H1 (cell line): ENCODE data around the gene SAA2. TPM values are rescaled to one million over a fixed set of nuclear protein-coding genes. Genes with fewer than 3 reads are reported as not detected.

ENCODE experiments used
- CTCF ChIA-PET: fragments of 300-600 bp; sonication (Branson Sonifier 250); formaldehyde crosslinking; loops from one replicate; lab custom pipeline; 2021; ENCODE audit not compliant: partially characterized antibody; lab: Charles Lee
- POLR2A ChIA-PET: fragments of 300-600 bp; sonication (Branson Sonifier 250); formaldehyde crosslinking; loops from one replicate; lab custom pipeline; 2021; ENCODE audit warnings: inconsistent platforms; ENCODE audit not compliant: partially characterized antibody; lab: Charles Lee
- DNase-seq, 2 experiments: peaks; one replicate each; pipeline versions ENCODE4 v3.0.0 to v3.0.0-alpha.2; 2010 to 2022; ENCODE audit warnings: low spot score in 2 of 2, low read depth in 1 of 2, mixed read lengths in 1 of 2
- FAIRE-seq: peaks from 2 replicates; lab custom pipeline; 2011; peaks lifted over from hg19 to GRCh38; lab: Jason Lieb, UNC
- H2AFZ ChIP-seq: 2 replicates; pipeline ENCODE4 v1.8.1; 2012; ENCODE audit warnings: low read length, inconsistent platforms
- H2AK5ac ChIP-seq: 2 replicates; pipeline ENCODE4 v1.6.1; 2013; ENCODE audit warnings: low read depth, low read length
- H2BK120ac ChIP-seq: replicated peaks from 2 replicates; pipeline ENCODE3; 2013; ENCODE audit warnings: low read depth, low read length, inconsistent platforms
- H2BK12ac ChIP-seq: 2 replicates; pipeline ENCODE4 v1.6.1; 2013; ENCODE audit warnings: low read depth, low read length
- H2BK15ac ChIP-seq: 2 replicates; pipeline ENCODE4 v1.6.1; 2013; ENCODE audit warnings: low read length
- H2BK20ac ChIP-seq: 2 replicates; pipeline ENCODE4 v1.6.1; 2013; ENCODE audit warnings: low read length
- H2BK5ac ChIP-seq: 2 replicates; pipeline ENCODE4 v1.6.1; 2013; ENCODE audit warnings: low read depth, low read length
- H3K14ac ChIP-seq: 2 replicates; pipeline ENCODE4 v1.6.1; 2013; ENCODE audit warnings: inconsistent platforms; ENCODE audit not compliant: insufficient read length
- H3K18ac ChIP-seq: 2 replicates; pipeline ENCODE4 v1.6.1; 2013; ENCODE audit warnings: low read length; ENCODE audit errors: extremely low read depth
- H3K23ac ChIP-seq: 2 replicates; pipeline ENCODE4 v1.6.1; 2013; ENCODE audit warnings: inconsistent platforms; ENCODE audit not compliant: insufficient read length
- H3K23me2 ChIP-seq: 2 replicates; pipeline ENCODE4 v1.6.1; 2013; ENCODE audit warnings: low read depth, low read length
- H3K27ac ChIP-seq: 2 replicates; pipeline ENCODE4 v1.6.1; 2011; ENCODE audit warnings: low read depth, low read length, inconsistent platforms
- H3K27me3 ChIP-seq, 4 experiments: replicated peaks in 1 of 4; 1 replicate in 1 of 4; 2 replicates in 3 of 4; pipeline versions ENCODE4 v1.6.1 to v1.8.1; 2011 to 2013; ENCODE audit warnings: low read length in 3 of 4, mild to moderate bottlenecking in 3 of 4, inconsistent platforms in 2 of 4, mixed read lengths in 2 of 4, moderate library complexity in 1 of 4; ENCODE audit not compliant: control insufficient read depth in 3 of 4, insufficient read depth in 3 of 4; ENCODE audit errors: extremely low read depth in 1 of 4
- H3K36me3 ChIP-seq, 4 experiments: 2 replicates each; pipeline versions ENCODE4 v1.6.1 to v1.8.1; 2011 to 2013; ENCODE audit warnings: mild to moderate bottlenecking in 4 of 4, low read length in 3 of 4, moderate library complexity in 2 of 4, control low read depth in 1 of 4, inconsistent platforms in 1 of 4; ENCODE audit not compliant: insufficient read depth in 4 of 4, control insufficient read depth in 2 of 4
- H3K4ac ChIP-seq: replicated peaks from 2 replicates; pipeline ENCODE3; 2013; ENCODE audit warnings: low read length, low read depth, mixed read lengths, inconsistent platforms; ENCODE audit not compliant: insufficient read length
- H3K4me1 ChIP-seq, 4 experiments: replicated peaks in 1 of 4; 1 replicate in 1 of 4; 2 replicates in 3 of 4; pipeline versions ENCODE4 v1.6.1 to v1.8.1; 2011 to 2013; ENCODE audit warnings: low read length in 3 of 4, inconsistent platforms in 2 of 4, mixed read lengths in 1 of 4; ENCODE audit not compliant: insufficient read depth in 4 of 4, control insufficient read depth in 3 of 4
- H3K4me2 ChIP-seq, 2 experiments: 2 replicates each; pipeline versions ENCODE4 v1.6.1 to v1.8.1; 2011 to 2013; ENCODE audit warnings: low read depth in 2 of 2, low read length in 2 of 2, control low read depth in 1 of 2, inconsistent platforms in 1 of 2, mild to moderate bottlenecking in 1 of 2; ENCODE audit not compliant: insufficient read depth in 1 of 2
- H3K4me3 ChIP-seq, 4 experiments: fragments of 200-600, 300-600 bp in 1 of 4; sonication (generic), shearing (Covaris generic), sonication (Bioruptor Twin) in 1 of 4; 2 replicates each; pipeline versions ENCODE4 v1.5.1 to v1.8.1; 2011 to 2016; ENCODE audit warnings: low read length in 4 of 4, low read depth in 3 of 4, control low read depth in 2 of 4, inconsistent platforms in 2 of 4, mild to moderate bottlenecking in 2 of 4, mixed read lengths in 1 of 4, moderate library complexity in 1 of 4; ENCODE audit not compliant: insufficient read depth in 2 of 4; ENCODE audit errors: extremely low read depth in 1 of 4
- H3K56ac ChIP-seq: replicated peaks from 2 replicates; pipeline ENCODE3; 2013; ENCODE audit warnings: low read depth, mild to moderate bottlenecking, mixed read lengths, low read length, inconsistent platforms; ENCODE audit not compliant: insufficient read length
- H3K79me1 ChIP-seq: 2 replicates; pipeline ENCODE4 v1.6.1; 2013; ENCODE audit warnings: low read depth, low read length, control low read depth
- H3K79me2 ChIP-seq, 2 experiments: 2 replicates each; pipeline versions ENCODE4 v1.6.1 to v1.8.1; 2012 to 2013; ENCODE audit warnings: low read length in 2 of 2, mild to moderate bottlenecking in 2 of 2, inconsistent platforms in 1 of 2; ENCODE audit not compliant: insufficient read depth in 2 of 2, control insufficient read depth in 1 of 2
- H3K9ac ChIP-seq, 4 experiments: replicated peaks in 1 of 4; 1 replicate in 1 of 4; 2 replicates in 3 of 4; pipeline versions ENCODE4 v1.6.1 to v1.8.1; 2011 to 2013; ENCODE audit warnings: low read depth in 3 of 4, low read length in 3 of 4, control low read depth in 2 of 4, mild to moderate bottlenecking in 2 of 4, moderate library complexity in 2 of 4, inconsistent platforms in 1 of 4; ENCODE audit errors: extremely low read depth in 1 of 4
- H3K9me3 ChIP-seq, 2 experiments: 2 replicates each; pipeline versions ENCODE4 v1.6.1 to v1.8.1; 2012 to 2013; ENCODE audit warnings: mild to moderate bottlenecking in 2 of 2, moderate library complexity in 2 of 2, control low read depth in 1 of 2, inconsistent platforms in 1 of 2, low read depth in 1 of 2, low read length in 1 of 2, mixed read lengths in 1 of 2; ENCODE audit not compliant: insufficient read depth in 2 of 2
- H4K20me1 ChIP-seq, 2 experiments: replicated peaks in 1 of 2; 2 replicates each; pipeline versions ENCODE3 to v1.8.1; 2011 to 2013; ENCODE audit warnings: inconsistent platforms in 2 of 2, low read length in 2 of 2, mild to moderate bottlenecking in 1 of 2; ENCODE audit not compliant: insufficient read depth in 2 of 2, control insufficient read depth in 1 of 2
- H4K5ac ChIP-seq: 2 replicates; pipeline ENCODE4 v1.6.1; 2013; ENCODE audit warnings: low read length, low read depth, mixed read lengths, inconsistent platforms; ENCODE audit not compliant: insufficient read length
- H4K8ac ChIP-seq: 2 replicates; pipeline ENCODE4 v1.8.0; 2013; ENCODE audit warnings: mild to moderate bottlenecking, moderate library complexity, low read length, inconsistent platforms; ENCODE audit not compliant: insufficient read depth; ENCODE audit errors: extremely low read depth
- H4K91ac ChIP-seq: replicated peaks from 2 replicates; pipeline ENCODE3; 2013; ENCODE audit warnings: low read length, mixed read lengths, inconsistent platforms; ENCODE audit not compliant: insufficient read length
- BACH1 ChIP-seq: IDR thresholded peaks from 2 replicates; pipeline ENCODE4 v1.6.1; 2012; ENCODE audit warnings: low read length, improper control_type of control experiment
- BCL11A ChIP-seq, 2 experiments: IDR thresholded peaks; one replicate each; pipeline ENCODE4 v1.6.1; 2011; ENCODE audit warnings: low read depth in 2 of 2, low read length in 2 of 2, mild to moderate bottlenecking in 2 of 2
- CTBP2 ChIP-seq: IDR thresholded peaks from 2 replicates; pipeline ENCODE4 v1.7.0; 2011; ENCODE audit warnings: borderline replicate concordance, mild to moderate bottlenecking, moderate library complexity, mixed read lengths, low read length; ENCODE audit not compliant: insufficient read depth, insufficient read length
- FOSL1 ChIP-seq: IDR thresholded peaks from 2 replicates; pipeline ENCODE4 v1.6.1; 2011; ENCODE audit warnings: mild to moderate bottlenecking, low read depth, low read length, moderate library complexity; ENCODE audit not compliant: insufficient read depth
- JUN ChIP-seq: IDR thresholded peaks from 2 replicates; pipeline ENCODE4 v1.6.1; 2011; ENCODE audit warnings: low read depth, mild to moderate bottlenecking, improper control_type of control experiment, low read length
- NRF1 ChIP-seq: IDR thresholded peaks from 2 replicates; pipeline ENCODE4 v1.6.1; 2011; ENCODE audit warnings: mild to moderate bottlenecking, low read depth, low read length, improper control_type of control experiment
- RAD21 ChIP-seq, 2 experiments: IDR thresholded peaks in 1 of 2; conservative IDR thresholded peaks in 1 of 2; 2 replicates each; pipeline ENCODE4 v1.6.1; 2011; ENCODE audit warnings: low read depth in 2 of 2, low read length in 2 of 2, improper control_type of control experiment in 1 of 2, inconsistent platforms in 1 of 2, mild to moderate bottlenecking in 1 of 2, moderate library complexity in 1 of 2
- SP1 ChIP-seq: IDR thresholded peaks from 2 replicates; pipeline ENCODE4 v1.6.1; 2011; ENCODE audit warnings: low read depth, low read length
- TCF12 ChIP-seq: IDR thresholded peaks from 2 replicates; pipeline ENCODE4 v1.6.1; 2011; ENCODE audit warnings: low read depth, mild to moderate bottlenecking, low read length
- polyA plus RNA-seq, 7 experiments: library from polyadenylated mRNA; depleted of rRNA in 3 of 7; stranded (reverse) in 5 of 7; unstranded in 2 of 7; fragments of >200 nt in 5 of 7; fragments of 200-250 nt in 2 of 7; gene quantifications; 1 replicate in 5 of 7; 2 replicates in 1 of 7; 4 replicates in 1 of 7; pipeline versions ENCODE4 v1.2.1 to v1.2.3, GENCODE V29; 2011 to 2013; ENCODE audit warnings: missing spikeins in 2 of 7, mixed read lengths in 2 of 7
- total RNA-seq: library from RNA; stranded (reverse); fragmentation: NEBNext Ultra II Directional; extraction: Animal tissue kit (Norgen Biotek cat#: 25700); gene quantifications from 2 replicates; pipeline ENCODE4 v1.2.1, GENCODE V29; 2021
- TF ChIP-seq, protein P1 (sequence below): IDR thresholded peaks from 2 replicates; pipeline ENCODE4 v1.6.1; 2011; ENCODE audit warnings: low read length, improper control_type of control experiment
- TF ChIP-seq, protein P2 (sequence below): IDR thresholded peaks from 2 replicates; pipeline ENCODE4 v1.6.1; 2012; ENCODE audit warnings: inconsistent platforms

Gene SAA2
- total and polyA plus RNA-seq, 2 of the 8 experiments (the other 6 are each of a cell fraction or from before 2014, with no cell fraction given): not detected

DNA sequence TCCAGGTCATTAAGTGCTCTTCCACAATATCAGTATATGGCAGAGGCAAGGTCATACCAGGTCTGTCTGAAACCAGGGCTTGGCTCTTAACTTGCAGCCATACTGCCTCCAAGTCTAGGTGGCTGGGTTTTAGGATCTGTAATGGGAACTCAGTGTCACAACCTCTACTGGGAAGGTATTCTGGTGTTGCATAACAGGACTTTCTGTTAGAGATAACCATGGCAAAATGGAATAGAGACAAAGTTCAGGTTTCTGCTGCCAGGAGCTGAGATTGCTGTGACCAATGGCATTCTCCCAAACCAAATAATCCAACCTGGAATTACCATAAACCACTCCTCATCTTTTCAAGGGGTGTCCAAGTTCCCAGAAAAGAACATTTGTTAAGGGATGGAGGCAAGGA is 10.8 kb upstream of the SAA2 start:
- no peak overlapping the region for H3K14ac ChIP-seq
- no peak overlapping the region for H3K9ac ChIP-seq
- H3K56ac ChIP-seq: no peak overlapping the region
- H3K9me3 ChIP-seq: no peaks in the 10 kb centered on the region; a peak in 1 of 4 replicates
- H3K79me1 ChIP-seq: no peaks in the 10 kb centered on the region
- H3K4me1 ChIP-seq: no peaks in the 10 kb centered on the region
- no peak overlapping the region for H3K4me2 ChIP-seq
- H2BK5ac ChIP-seq: no peak overlapping the region
- H2AFZ ChIP-seq: no peak overlapping the region
- no peak overlapping the region for H4K8ac ChIP-seq
- H3K4me3 ChIP-seq: no peak overlapping the region
- H3K79me2 ChIP-seq: no peaks in the 10 kb centered on the region
- H2BK15ac ChIP-seq: no peak overlapping the region
- CTCF ChIA-PET: interaction anchor here (0.8 to 2.2 kb wide), 3 partner anchors 13 to 18 kb away, joined by 4 to 11 read pairs (median 4); no protein-coding TSS in a partner anchor
- DNase-seq (no peak), FAIRE-seq (no peak)
- TF ChIP-seq FOSL1 (no peak), CTBP2 (no peak), RAD21 (IDR thresholded peaks at IDR 0.05 in 1 of 2, conservative IDR thresholded peaks at IDR 0.05 in 1 of 2; ENCODE audit: low read depth in 2 of 2, low read length in 2 of 2) (no peak), TCF12 (no peak), SP1 (no peak), BACH1 (no peak), JUN (no peak), NRF1 (no peak), BCL11A (IDR thresholded peaks at IDR 0.05; ENCODE audit: low read depth in 2 of 2, low read length in 2 of 2) (no peak)
- TF ChIP-seq, protein P1, sequence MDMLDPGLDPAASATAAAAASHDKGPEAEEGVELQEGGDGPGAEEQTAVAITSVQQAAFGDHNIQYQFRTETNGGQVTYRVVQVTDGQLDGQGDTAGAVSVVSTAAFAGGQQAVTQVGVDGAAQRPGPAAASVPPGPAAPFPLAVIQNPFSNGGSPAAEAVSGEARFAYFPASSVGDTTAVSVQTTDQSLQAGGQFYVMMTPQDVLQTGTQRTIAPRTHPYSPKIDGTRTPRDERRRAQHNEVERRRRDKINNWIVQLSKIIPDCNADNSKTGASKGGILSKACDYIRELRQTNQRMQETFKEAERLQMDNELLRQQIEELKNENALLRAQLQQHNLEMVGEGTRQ: no peak
- TF ChIP-seq, protein P2, sequence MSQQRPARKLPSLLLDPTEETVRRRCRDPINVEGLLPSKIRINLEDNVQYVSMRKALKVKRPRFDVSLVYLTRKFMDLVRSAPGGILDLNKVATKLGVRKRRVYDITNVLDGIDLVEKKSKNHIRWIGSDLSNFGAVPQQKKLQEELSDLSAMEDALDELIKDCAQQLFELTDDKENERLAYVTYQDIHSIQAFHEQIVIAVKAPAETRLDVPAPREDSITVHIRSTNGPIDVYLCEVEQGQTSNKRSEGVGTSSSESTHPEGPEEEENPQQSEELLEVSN: no peak
- no peak overlapping the region for H4K91ac ChIP-seq
- POLR2A ChIA-PET: no interaction called here
- H2BK120ac ChIP-seq: no peak overlapping the region
- no peak overlapping the region for H3K27ac ChIP-seq
- H4K20me1 ChIP-seq: no peaks in the 10 kb centered on the region
- no peak overlapping the region for H3K4ac ChIP-seq
- no peaks in the 10 kb centered on the region for H3K27me3 ChIP-seq
- H2AK5ac ChIP-seq: no peak overlapping the region
- 0 out of 2 replicates have a peak overlapping the region, but pooled peaks have one; percentile 43 for H2BK20ac ChIP-seq
- no peaks in the 10 kb centered on the region for H3K36me3 ChIP-seq
- no peak overlapping the region for H3K18ac ChIP-seq
- no peak overlapping the region for H2BK12ac ChIP-seq
- no peak overlapping the region for H4K5ac ChIP-seq
- no peaks in the 10 kb centered on the region for H3K23me2 ChIP-seq
- no peak overlapping the region for H3K23ac ChIP-seq
